HG02981 (cell line): ENCODE measurements around the gene DDB1.
"Not testable (repeated sequence)": the region's sequence is repeated elsewhere in the genome, so short reads cannot be mapped to it uniquely, and the experiment has no call there.

Source experiments
- ATAC-seq: cut with Tn5 transposase; IDR thresholded peaks from one replicate; pipeline ENCODE4 v1.9.1; 2021; ENCODE audit warnings: mild to moderate bottlenecking, moderate library complexity; ENCODE audit not compliant: unreplicated experiment

The DDB1 gene

GRCh38 chr11:61273178-61274078, 59.5 kb downstream of the DDB1 start:
- ATAC-seq = no peak

GRCh38 chr11:61272731-61273130, 60.2 kb downstream of the DDB1 start:
- ATAC-seq = no peak

GRCh38 chr11:61270354-61271076, 62.4 kb downstream of the DDB1 start:
- no peak for ATAC-seq

GRCh38 chr11:61268588-61269250, 64.2 kb downstream of the DDB1 start:
- no peak for ATAC-seq

GRCh38 chr11:61267437-61267841, 65.5 kb downstream of the DDB1 start:
- ATAC-seq = no peak

GRCh38 chr11:61266602-61267001, 66.3 kb downstream of the DDB1 start:
- no peak for ATAC-seq

- ATAC-seq = no peak
These were observed 67.5 kb downstream of the DDB1 start for GRCh38 chr11:61265357-61265756.

- ATAC-seq = no peak
These were observed 68.1 kb downstream of the DDB1 start for GRCh38 chr11:61264795-61265194.

- no peak for ATAC-seq
These were observed 68.5 kb downstream of the DDB1 start for GRCh38 chr11:61264371-61264770.

- ATAC-seq = no peak
These were observed 73.5 kb downstream of the DDB1 start for GRCh38 chr11:61259363-61259762.

- no peak for ATAC-seq
These were observed 74.4 kb downstream of the DDB1 start for GRCh38 chr11:61258546-61258945.

GRCh38 chr11:61256710-61257482, 76.0 kb downstream of the DDB1 start:
- ATAC-seq = no peak

- peak; percentile 61 for ATAC-seq
These were observed 78.4 kb downstream of the DDB1 start for GRCh38 chr11:61254403-61255025.

GRCh38 chr11:61252332-61252731, 80.6 kb downstream of the DDB1 start:
- ATAC-seq = not testable (repeated sequence)

- not testable (repeated sequence) for ATAC-seq
These were observed 81.8 kb downstream of the DDB1 start for GRCh38 chr11:61250796-61251765.
